Nucleus accumbens (tissue), 56 donors: ENCODE data around the gene DYNC1H1.

ENCODE experiments used
- DNase-seq, 56 donors: peaks; one replicate each; lab custom pipeline; 2025; lab: John Stamatoyannopoulos, UW

DYNC1H1 gene

DNA sequence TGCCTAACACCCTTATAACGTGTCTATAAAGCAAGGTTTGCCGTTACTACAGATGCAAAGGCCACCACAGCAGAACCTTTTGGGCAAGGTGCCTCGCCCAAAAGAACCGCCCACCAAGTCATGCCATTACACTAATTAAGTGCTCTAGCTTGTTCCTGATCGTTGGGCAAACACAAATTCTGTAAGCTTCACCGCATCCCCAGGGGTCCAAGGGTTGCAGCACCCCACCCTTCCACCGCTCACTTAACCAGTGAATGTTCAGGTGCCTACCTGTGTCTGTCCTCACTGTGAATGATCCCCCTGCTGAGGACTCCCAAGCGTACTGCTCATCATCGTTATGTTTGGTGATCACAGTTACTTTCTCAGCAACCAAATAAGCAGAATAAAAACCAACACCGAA, 121.1 kb downstream of the DYNC1H1 start:
- DNase-seq, result peak in 2 of 56 donors; percentile 20 to 66

- DNase-seq, result peak in 21 of 56 donors; percentile 35 to 90 (median 54)
These were observed 121.8 kb downstream of the DYNC1H1 start for GRCh38 chr14:102085948-102086708.

GRCh38 chr14:102086709-102086971, 122.3 kb downstream of the DYNC1H1 start:
- no peak for DNase-seq

DNA sequence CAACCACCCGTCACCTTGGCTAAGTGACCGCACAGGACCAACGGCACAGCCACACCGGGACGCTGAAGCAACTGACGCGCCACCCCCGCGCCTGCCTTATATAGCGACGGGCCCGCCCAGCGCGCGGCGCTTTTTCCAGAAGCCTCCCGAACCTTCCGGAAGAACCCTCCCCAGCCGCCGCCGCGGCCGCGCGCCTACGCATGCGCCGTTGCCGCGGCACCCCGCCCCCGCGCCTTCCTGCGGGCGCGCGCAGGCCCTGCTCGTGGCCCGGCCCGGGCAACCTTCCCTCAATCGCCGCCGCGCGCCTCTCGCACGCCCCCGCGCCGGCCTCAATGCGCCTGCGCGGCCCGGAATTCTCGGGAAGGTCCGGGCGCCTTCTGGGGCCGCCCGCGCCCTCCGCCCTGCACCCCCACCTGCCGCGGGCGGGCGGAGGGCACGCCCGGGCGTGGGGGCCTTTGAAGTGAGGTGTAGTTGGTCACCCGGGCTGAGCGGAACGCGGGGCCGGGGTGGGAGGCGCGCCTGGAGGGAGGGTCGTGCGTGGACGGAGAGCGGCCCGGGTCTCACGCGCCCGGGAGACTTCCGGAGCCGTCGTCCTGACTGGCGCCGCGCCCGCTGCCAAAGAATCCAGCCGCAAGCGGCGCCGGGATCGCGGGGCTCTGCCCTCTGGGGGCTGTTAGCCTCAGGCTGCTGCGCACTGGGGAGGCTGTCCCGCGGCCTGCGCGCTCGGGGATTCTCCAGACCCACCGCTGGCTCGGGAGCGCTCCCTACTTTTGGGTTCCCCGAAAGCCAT, 122.8 kb downstream of the DYNC1H1 start, which contains the start of gene HSP90AA1:
Gene HSP90AA1, minus strand, starts transcription at position 73 of the 790 bp plus-strand sequence. CDS start 666 bp downstream, outside the sequence.
- peak in 55 of 56 donors; percentile 57 to 100 (median 88) for DNase-seq

DNA sequence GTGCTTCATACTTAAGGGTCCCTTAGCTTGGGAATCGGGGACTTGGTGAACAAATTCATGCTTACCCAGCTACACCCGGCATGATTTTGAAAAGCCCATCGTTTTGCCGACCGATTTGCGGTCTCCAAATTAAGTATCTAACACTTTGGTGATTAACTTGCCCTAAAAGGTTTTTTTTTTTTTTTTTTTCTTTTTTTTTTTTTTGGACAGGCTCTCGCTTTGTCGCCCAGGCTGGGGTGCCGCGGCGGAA, 123.3 kb downstream of the DYNC1H1 start:
- no peak for DNase-seq

DNA sequence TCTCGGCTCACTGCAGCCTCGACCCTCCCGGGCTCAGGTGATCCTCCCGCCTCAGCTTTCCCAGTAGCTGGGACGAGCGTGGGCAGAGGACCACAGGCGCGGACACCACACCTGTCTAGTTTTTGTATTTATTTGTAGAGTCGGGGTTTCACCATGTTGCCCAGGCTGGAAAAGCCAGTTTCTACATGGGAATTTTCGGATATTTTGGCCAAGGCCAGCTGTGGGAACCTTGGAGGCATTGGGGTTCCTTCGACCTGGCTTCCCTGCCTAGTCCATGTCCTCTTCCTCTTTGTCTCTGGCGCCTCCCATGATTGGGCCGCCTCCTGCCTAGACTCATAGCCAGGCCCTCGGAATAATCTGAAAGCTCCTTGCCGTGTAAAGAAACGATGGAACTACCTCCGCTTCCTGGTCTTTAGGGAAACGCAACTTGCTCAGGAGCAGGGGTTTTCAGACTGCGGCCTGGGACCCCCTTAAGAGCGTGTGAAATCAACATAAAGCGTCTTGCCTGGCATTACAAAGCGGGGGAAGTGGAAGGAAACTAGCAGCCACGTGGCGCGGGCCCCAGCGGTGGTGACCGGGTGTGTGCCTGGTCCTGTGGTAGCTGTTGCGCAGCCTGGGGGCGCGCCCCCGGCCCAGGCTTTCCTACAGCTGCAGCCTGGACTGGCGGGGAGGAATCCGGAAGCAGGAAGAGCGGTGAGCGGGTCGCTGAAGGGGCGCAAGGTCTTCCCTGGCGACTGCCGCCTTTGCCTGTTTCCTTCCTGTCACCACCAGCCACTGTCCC, 123.8 kb downstream of the DYNC1H1 start:
- peak in 27 of 56 donors; percentile 18 to 70 (median 50) for DNase-seq

DNA sequence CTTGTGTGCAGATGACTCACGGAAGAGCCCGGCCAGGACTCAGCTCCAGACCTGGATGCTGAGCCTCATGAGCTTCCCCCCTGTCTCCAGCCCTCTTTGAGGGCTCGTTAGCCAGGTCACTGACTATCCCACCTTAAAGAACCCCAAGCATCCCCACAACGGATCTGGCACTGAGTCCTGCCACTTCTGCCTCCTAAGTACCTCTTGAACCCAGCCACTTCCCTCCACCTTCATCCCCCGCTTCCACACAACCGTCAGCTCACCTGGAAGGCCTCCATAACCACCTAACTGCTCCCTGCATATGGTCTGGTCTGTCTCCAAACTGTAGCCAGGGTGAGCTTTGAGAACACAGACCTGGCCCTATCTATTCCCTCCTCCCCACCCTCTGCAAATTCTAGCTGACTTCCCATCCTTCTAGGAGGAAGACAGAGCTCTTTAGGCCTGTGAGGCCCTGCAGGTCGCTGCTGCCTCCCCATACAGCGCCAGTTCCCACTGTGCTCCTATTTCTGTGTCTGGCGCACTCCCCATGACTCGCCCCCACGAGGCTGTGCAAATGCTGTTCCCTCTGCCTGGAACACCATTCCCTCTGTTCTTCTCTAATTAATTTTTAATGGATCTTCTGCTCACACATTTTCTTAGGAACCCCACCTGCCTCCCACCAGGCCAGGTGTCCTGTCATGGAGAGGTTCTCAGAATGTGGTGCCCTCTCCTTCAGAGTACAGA, 125.4 kb downstream of the DYNC1H1 start:
- DNase-seq, result no peak

DNA sequence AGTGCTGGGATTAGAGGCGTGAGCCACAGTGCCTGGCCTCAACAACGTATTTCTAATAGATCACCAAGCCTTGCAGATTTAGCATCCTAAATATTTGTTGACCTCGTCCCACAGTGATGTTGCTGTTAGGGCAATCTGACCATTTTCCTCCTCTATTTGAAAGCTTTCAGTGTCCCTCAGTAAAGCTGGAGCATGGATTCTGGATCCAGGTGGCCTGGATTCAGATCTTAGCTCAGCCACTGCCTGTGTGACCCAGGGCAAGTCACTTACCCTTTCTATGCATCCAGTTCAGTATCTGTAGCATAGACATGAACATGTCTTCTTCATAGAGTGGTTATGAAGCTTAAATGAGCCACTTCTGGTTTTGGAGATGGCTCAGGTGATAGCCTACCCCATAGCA, 126.3 kb downstream of the DYNC1H1 start:
- DNase-seq, result no peak

DNA sequence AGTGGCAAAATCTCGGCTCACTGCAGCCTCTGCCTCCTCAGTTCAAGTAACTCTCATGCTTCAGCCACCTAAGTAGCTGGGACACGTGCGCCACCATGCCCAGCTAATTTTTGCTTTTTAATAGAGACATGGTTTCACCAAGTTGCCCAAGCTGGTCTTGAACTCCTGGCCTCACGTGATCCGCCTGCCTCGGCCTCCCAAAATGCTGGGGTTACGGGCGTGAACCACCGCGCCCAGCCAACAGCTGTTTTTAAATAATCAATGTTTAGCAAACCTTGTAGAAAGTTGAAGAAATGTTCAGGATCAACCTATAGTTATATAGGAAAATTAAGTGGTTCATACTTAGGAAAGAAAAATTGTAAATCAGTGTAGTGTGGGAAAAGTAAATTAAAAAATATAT, 128.4 kb downstream of the DYNC1H1 start:
- no peak for DNase-seq

DNA sequence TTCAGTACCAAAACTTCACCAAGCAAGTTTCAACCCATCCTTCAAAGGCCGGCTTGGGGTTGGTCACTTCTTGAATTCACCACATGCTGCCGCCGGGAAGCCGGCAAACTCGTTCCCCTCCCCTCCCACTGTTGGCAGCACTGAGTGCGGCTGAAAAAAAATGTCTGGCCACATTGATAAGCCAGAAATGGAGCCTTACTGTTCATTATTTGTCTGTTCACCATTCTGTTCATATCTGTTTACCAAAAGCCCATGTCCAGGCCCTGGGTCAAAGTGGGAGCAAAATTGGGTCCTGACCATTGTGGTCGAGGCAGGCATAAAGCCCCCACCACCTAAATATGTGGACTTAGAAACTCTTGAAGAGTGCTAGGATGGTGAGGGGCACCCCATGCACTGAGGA, 129.7 kb downstream of the DYNC1H1 start:
- DNase-seq, result no peak

GRCh38 chr14:102095231-102095870, 131.0 kb downstream of the DYNC1H1 start:
- DNase-seq, result peak in 3 of 56 donors; percentile 13 to 31 (median 20)

DNA sequence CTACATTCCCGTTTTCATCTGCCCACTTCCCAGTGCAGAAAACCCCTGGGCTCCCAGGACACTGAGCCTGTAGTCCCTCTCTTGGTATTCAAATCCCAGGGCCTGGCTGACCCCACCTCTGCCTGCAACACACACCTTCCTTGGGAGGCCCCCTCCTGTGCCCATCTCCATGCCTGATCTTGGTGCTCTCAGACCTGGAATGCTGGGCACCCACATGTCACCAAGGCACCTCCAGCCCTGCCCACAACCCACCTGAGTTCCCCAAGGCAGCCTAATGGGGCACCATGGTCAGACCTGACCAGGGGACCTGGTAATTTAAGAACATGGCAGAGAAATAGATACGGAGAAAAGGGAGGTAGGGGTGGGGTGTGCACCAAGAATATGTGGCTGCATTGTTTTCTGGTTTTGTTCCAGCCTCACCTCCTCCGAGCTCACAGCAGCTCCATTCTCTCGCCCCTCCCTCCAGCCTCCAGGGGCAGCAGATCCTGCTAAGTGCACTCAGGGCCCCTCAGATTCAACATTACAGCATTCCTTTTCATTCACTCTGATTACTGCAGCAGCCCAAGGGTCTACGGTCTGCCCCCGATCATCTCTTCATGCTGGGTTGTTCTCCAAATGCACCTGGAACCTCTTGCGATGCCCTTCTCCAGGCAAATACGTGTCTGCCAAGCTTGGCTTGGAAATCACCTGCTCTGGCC, 131.6 kb downstream of the DYNC1H1 start:
- DNase-seq, result no peak

GRCh38 chr14:102096569-102097188, 132.3 kb downstream of the DYNC1H1 start:
- peak in 54 of 56 donors; percentile 22 to 95 (median 72) for DNase-seq

DNA sequence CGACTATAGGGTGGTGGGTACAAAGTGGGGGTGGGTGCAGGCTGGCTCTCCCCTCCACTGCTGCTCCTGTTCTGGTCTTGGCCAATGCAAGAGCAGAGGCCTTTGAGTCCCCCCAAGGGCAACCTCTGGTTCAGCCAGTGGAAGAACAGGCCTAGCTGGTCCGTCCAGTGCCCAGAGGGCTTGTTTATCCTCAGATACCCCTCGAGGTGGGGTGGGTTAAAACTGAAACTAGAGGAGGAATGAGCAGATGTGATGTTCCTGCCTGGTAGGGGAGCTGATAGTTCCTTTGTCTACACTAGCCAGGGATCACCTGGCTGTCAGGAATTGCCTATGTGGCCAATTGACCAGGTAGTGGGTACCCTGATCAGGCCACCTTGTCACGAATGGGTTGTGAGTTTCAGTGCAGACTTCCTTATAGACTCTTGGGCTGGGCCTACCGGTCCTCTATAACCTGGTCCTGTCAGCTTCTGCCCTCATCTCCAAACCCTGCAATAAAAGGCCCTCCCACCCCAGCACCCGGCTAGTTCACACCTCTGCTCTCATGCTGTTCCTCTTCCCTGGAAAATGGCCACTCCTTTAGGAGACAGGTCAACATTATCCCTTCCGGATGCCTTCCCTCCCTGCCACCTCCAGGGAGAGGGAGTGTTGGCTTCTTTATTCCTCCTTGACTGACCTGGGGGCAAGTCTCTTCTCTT, 133.2 kb downstream of the DYNC1H1 start:
- no peak for DNase-seq

DNA sequence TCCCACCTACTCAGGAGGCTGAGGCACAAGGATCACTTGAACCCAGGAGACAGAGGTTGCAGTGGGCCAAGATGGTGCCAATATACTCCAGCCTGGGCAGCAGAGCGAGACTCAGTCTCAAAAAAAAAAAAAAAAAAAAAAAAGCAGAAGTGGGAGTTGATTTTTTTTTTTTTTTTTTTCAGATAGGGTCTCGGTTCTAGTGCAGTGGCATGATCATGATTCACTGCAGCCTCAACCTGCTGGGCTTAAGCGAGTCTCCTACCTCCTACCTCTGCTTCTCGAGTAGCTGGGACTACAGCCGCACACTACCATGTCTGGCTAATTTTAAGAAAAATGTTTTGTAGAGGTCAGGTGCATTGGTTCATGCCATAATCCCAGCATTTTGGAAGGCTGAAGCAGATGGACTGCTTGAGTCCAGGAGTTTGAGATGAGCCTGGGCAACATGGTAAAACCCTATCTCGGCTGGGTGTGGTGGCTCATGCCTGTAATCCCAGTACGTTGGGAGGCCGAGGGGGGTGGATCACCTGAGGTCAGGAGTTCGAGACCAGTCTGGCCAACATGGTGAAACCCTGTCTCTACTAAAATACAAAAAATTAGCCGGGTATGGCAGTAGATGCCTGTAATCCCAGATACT, 138.8 kb downstream of the DYNC1H1 start:
- no peak for DNase-seq

- no peak for DNase-seq
These were observed 141.0 kb downstream of the DYNC1H1 start for GRCh38 chr14:102105369-102105768.
